ENCODE measurements around the gene GRIK2. TPM values are rescaled to one million over a fixed set of nuclear protein-coding genes. Genes with fewer than 3 reads are reported as not detected.

Gene GRIK2
- total and polyA plus RNA-seq, 2 of the 4 experiments (the other 2 are of a cell fraction): 8.2 to 15.2 TPM

- no CpG with 5 or more reads among the region's 1 CpG for WGBS, 2 experiments (ENCODE audit: extremely low coverage in 2 of 2, insufficient read length in 1 of 2)
- H2BK20ac ChIP-seq (ENCODE audit: low read depth, low read length): no peak overlapping the region
- no peaks in the 10 kb centered on the region for H3K27me3 ChIP-seq (ENCODE audit: control insufficient read depth, insufficient read depth, low read length)
- H2AFZ ChIP-seq (replicated peaks; ENCODE audit: low read length, poor library complexity): no peak overlapping the region
- H4K20me1 ChIP-seq (ENCODE audit: insufficient read depth, low read length): no peaks in the 10 kb centered on the region
- H4K91ac ChIP-seq (ENCODE audit: insufficient read depth, low read depth, low read length): no peak overlapping the region
- no peak overlapping the region for H3K23ac ChIP-seq (ENCODE audit: low read depth, low read length)
- no peaks in the 10 kb centered on the region for H3K36me3 ChIP-seq (ENCODE audit: control insufficient read depth, insufficient read depth, low read length)
- BruUV-seq (replicated peaks): no TSS peak
- TF ChIP-seq RAD21 (IDR thresholded peaks at IDR 0.05; ENCODE audit: low read length) (no peak), MAZ (IDR thresholded peaks at IDR 0.05; ENCODE audit: borderline replicate concordance, low read depth, low read length) (no peak), MAFK (IDR thresholded peaks at IDR 0.05; ENCODE audit: low read depth, low read length) (no peak), CHD1 (IDR thresholded peaks at IDR 0.05; ENCODE audit: low read depth, low read length) (no peak), BHLHE40 (IDR thresholded peaks at IDR 0.05; ENCODE audit: low read depth, low read length) (no peak), NFE2L2 (IDR thresholded peaks at IDR 0.05; ENCODE audit: low read depth, low read length) (no peak), CTCF (conservative IDR thresholded peaks at IDR 0.05; ENCODE audit: low read depth, low read length) (no peak), SMC3 (IDR thresholded peaks at IDR 0.05; ENCODE audit: low read depth, low read length) (no peak), POLR2A (IDR thresholded peaks at IDR 0.05; ENCODE audit: low read depth, low read length) (no peak), USF2 (IDR thresholded peaks at IDR 0.05; ENCODE audit: low read depth, low read length) (no peak), RCOR1 (IDR thresholded peaks at IDR 0.05; ENCODE audit: insufficient replicate concordance, low read length) (no peak)
- no peak overlapping the region for H3K9ac ChIP-seq (ENCODE audit: low read depth, low read length)
- H2BK15ac ChIP-seq (ENCODE audit: low read depth, low read length): no peak overlapping the region
- H3K9me3 ChIP-seq (ENCODE audit: control insufficient read depth, insufficient read depth, low read length): no peaks in the 10 kb centered on the region
- no peak for DNase-seq
- H2AK9ac ChIP-seq (replicated peaks; ENCODE audit: low read depth, low read length, poor library complexity): no peak overlapping the region
- no peak overlapping the region for H3K4me3 ChIP-seq (ENCODE audit: insufficient read depth, low read depth, low read length)
- H3K79me1 ChIP-seq (ENCODE audit: low read depth in 1 of 2, low read length in 2 of 2): no peaks in the 10 kb centered on the region
- in situ Hi-C loops (cut with MboI; ENCODE audit: low sequenced_read_pairs) (no loop called here), intact Hi-C loops (cut with micrococcal nuclease) (no loop called here), dilution Hi-C loops (cut with HindIII; ENCODE audit: low sequenced_read_pairs, unreplicated experiment) (no loop called here)
- no peak overlapping the region for H3K56ac ChIP-seq (ENCODE audit: extremely low read depth, insufficient read depth, low read length)
- no peak overlapping the region for H4K5ac ChIP-seq (ENCODE audit: low read depth, low read length)
- no peak for ATAC-seq (ENCODE audit: low read depth)
- H3K18ac ChIP-seq (ENCODE audit: low read depth, low read length): no peak overlapping the region
- no peak overlapping the region for H2BK5ac ChIP-seq (ENCODE audit: low read depth, low read length, poor library complexity, severe bottlenecking)
- H3K4ac ChIP-seq (ENCODE audit: low read depth, low read length): no peak overlapping the region
- H3K4me2 ChIP-seq (ENCODE audit: low read depth, low read length): no peak overlapping the region
- POLR2A ChIA-PET (ENCODE audit: unreplicated experiment): no interaction called here
- H4K8ac ChIP-seq (ENCODE audit: low read depth in 2 of 2, low read length in 2 of 2): no peak overlapping the region; a peak in 1 of 4 replicates
- no peaks in the 10 kb centered on the region for H3K4me1 ChIP-seq (ENCODE audit: control insufficient read depth, insufficient read depth, low read length)
- no peaks in the 10 kb centered on the region for H3K9me1 ChIP-seq (ENCODE audit: insufficient read depth, low read length)
- CTCF ChIA-PET: interaction anchor here (0.7 kb wide), 1 partner anchor 556 kb away, joined by 4 read pairs; no protein-coding TSS in a partner anchor
- H3K14ac ChIP-seq (replicated peaks; ENCODE audit: low read depth, low read length): no peak overlapping the region
- H2BK120ac ChIP-seq (ENCODE audit: low read depth, low read length): no peak overlapping the region
- H2AK5ac ChIP-seq (ENCODE audit: low read depth, low read length): no peak overlapping the region
- no peak overlapping the region for H3K27ac ChIP-seq (ENCODE audit: insufficient read depth, low read length)
Measured at GRCh38 chr6:101935732-101936131, 542.2 kb downstream of the GRIK2 start.

All from IMR-90 (cell line).